Heart left ventricle (tissue), 13 donors: ENCODE data around the gene HLA-B.

Source experiments
- CTCF ChIP-seq, 12 donors: fragments of 200-600 bp; sonication (generic) in 4 of 12; IDR thresholded peaks; one replicate each; pipeline versions ENCODE4 v1.5.0 to v1.8.0; 2018 to 2022; ENCODE audit warnings: antibody characterized with exemption in 12 of 12, mild to moderate bottlenecking in 5 of 12
- POLR2A ChIP-seq, 2 donors: fragments of 450-650 bp; IDR thresholded peaks; one replicate each; pipeline ENCODE4 v1.6.1; 2017; ENCODE audit warnings: antibody characterized with exemption in 2 of 2, mild to moderate bottlenecking in 2 of 2, moderate library complexity in 2 of 2
- donor health status: ischemic (EF 13 %, LVEDD 7.1; RV severe dilation, severe dysfunction).
- donor health status: DM: no; HTN: yes; CAD: no.
- donor health status: DM: no; HTN: no; CAD: no.
- donor health status: ischemic (EF 25% LVEDD 6.9; RV normal size, moderate dysfunction).
- donor health status: ischemic (EF 25% LVEDD 5.7; RV mildly dilated, moderate dysfunction).
- donor health status: ischemic (EF 35%, LVEDD 5.7; RV mildly dilated, moderate dysfunction).
- donor health status: nonischemic (EF 11% LVEDD 7.7; RV severe dilation, severe dysfunction).
- donor health status: DM: yes; HTN: yes; CAD: no.
- donor health status: PGD.
- donor health status: ischemic (EF 29% LVEDD 5.4; RV normal size, mild dysfunction).
- donor health status: nonischemic (EF 23%, LVEDD 6.1; RV moderate dilation, normal function).

GRCh38 chr6:31332637-31333602 is 24.1 kb downstream of the HLA-B start:
- TF ChIP-seq POLR2A (IDR thresholded peaks at IDR 0.05): no peak
- no peak for TF ChIP-seq CTCF (IDR thresholded peaks at IDR 0.05)
